AG04449 (cell line): Measurements from ENCODE around the gene FILIP1L.

Experiments used
- CTCF ChIA-PET: fragments of 350-600 bp; formaldehyde crosslinking; extraction: SDS; loops from one replicate; lab custom pipeline; 2021; ENCODE audit warnings: antibody characterized with exemption; lab: Yijun Ruan, JAX
- POLR2A ChIA-PET: fragments of 400-600, 350-600 bp; formaldehyde crosslinking; extraction: SDS; loops from one replicate; lab custom pipeline; 2020; ENCODE audit warnings: antibody characterized with exemption, inconsistent platforms; lab: Yijun Ruan, JAX
- DNase-seq: peaks from one replicate; pipeline ENCODE4 v3.0.0-alpha.2; 2010; ENCODE audit warnings: low read depth, low spot score
- H3K4me3 ChIP-seq: 2 replicates; pipeline ENCODE4 v1.5.1; 2011; ENCODE audit warnings: low read depth, mild to moderate bottlenecking, control low read depth, low read length
- TF ChIP-seq, protein P1 (sequence below): IDR thresholded peaks from one replicate; pipeline ENCODE4 v1.5.1; 2011; ENCODE audit warnings: mild to moderate bottlenecking, moderate library complexity, low read length, control low read depth, inconsistent platforms; ENCODE audit not compliant: insufficient read depth; ENCODE audit errors: missing control alignments

FILIP1L gene

GRCh38 chr3:99850608-99851007 is 263.7 kb downstream of the FILIP1L start:
- ChIA-PET CTCF (interaction anchor here (0.7 to 2.3 kb wide), 7 partner anchors 9 to 407 kb away, joined by 3 to 15 read pairs (median 5); no protein-coding TSS in a partner anchor), POLR2A (no interaction called here)
- DNase-seq, result no peak
- TF ChIP-seq, protein P1, sequence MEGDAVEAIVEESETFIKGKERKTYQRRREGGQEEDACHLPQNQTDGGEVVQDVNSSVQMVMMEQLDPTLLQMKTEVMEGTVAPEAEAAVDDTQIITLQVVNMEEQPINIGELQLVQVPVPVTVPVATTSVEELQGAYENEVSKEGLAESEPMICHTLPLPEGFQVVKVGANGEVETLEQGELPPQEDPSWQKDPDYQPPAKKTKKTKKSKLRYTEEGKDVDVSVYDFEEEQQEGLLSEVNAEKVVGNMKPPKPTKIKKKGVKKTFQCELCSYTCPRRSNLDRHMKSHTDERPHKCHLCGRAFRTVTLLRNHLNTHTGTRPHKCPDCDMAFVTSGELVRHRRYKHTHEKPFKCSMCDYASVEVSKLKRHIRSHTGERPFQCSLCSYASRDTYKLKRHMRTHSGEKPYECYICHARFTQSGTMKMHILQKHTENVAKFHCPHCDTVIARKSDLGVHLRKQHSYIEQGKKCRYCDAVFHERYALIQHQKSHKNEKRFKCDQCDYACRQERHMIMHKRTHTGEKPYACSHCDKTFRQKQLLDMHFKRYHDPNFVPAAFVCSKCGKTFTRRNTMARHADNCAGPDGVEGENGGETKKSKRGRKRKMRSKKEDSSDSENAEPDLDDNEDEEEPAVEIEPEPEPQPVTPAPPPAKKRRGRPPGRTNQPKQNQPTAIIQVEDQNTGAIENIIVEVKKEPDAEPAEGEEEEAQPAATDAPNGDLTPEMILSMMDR, result no peak
- no peak overlapping the region for H3K4me3 ChIP-seq

GRCh38 chr3:99848433-99848832 is 265.9 kb downstream of the FILIP1L start:
- TF ChIP-seq, protein P1, result no peak
- ChIA-PET POLR2A (no interaction called here), CTCF (interaction anchor here (1.1 to 2.5 kb wide), 3 partner anchors 17 to 406 kb away, joined by 3 to 9 read pairs (median 4); no protein-coding TSS in a partner anchor)
- DNase-seq, result no peak
- H3K4me3 ChIP-seq, result no peak overlapping the region

DNA sequence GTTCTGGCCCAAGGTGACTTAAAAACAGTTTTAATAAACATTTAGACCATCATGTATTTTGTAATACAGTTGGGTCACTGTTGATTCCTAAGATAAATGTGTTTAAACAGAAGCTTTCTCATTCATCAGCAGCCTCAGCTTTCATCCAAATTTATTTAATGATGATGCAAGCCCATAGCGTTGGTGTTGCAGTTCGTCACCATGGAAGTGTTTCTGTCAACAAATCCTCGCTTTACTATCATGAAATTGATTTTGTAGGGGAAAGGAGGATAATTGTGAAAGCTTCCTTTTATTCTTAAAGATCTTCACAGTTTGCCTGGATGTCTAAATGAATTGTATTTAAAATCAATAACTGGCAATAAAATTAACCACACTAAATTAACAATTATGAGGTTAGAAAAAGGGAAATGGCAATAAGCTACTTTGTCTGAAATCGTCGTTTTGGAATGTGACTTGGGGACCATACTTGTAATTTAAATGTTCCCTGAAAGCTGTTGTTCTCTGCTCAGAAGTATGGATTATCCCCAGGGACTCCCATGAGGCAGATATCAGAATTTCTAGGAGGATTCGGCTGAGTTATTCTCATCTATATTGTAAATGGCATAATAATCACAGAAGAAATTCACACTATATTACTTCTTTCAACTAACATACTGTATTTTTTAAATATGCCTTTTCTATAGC is 267.7 kb downstream of the FILIP1L start:
- TF ChIP-seq, protein P1, result no peak
- no peak overlapping the region for H3K4me3 ChIP-seq
- ChIA-PET POLR2A (interaction anchor here (0.6 to 0.7 kb wide), 3 partner anchors 79 to 602 kb away, joined by 4 to 5 read pairs (median 5); no protein-coding TSS in a partner anchor), CTCF (interaction anchor here (0.7 to 2.5 kb wide), 10 partner anchors 9 to 408 kb away, joined by 3 to 16 read pairs (median 4); no protein-coding TSS in a partner anchor)
- DNase-seq, result no peak

DNA sequence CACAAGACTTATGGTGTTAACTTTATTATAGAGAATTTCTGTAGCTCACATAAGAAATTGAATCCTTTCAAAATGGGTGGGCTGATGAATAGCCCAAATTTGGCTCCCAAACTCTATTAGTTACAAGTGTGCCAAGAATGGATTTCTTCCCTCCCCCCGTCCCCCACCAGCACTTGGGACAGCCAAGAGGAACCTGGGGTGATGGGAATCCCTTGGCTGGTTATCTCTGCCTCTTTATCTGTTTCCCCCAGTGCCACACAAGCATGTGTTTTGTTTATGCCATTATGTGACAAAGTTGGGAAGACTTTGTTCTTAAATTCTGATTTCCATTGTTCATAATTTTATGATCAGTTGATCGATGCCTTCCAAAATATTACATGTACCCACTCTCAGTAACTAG is 268.3 kb downstream of the FILIP1L start:
- ChIA-PET POLR2A (interaction anchor here (0.7 kb wide), 1 partner anchor 187 kb away, joined by 4 read pairs; no protein-coding TSS in a partner anchor), CTCF (interaction anchor here (0.7 to 2.1 kb wide), 6 partner anchors 9 to 409 kb away, joined by 3 to 16 read pairs (median 4); no protein-coding TSS in a partner anchor)
- TF ChIP-seq, protein P1, result no peak
- no peak overlapping the region for H3K4me3 ChIP-seq
- DNase-seq, result no peak

DNA sequence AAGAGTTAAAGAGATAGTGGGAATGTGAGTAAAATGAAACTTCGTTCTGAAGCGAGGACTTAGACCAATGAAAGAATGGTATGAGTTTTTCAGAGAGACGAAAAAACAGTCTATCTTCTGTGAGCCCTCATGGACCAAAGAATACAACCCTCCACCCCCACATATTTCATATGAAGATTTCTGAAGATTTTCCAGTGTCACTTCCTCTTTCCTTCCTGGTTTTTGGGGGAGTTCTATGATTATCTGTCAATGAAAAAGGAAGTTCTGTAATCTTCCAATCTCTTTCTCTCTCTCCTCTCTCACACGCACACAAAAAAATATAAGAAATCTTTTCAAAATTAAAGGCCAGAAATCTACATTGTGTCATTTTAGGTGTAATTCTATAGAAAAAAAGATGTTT is 269.0 kb downstream of the FILIP1L start:
- H3K4me3 ChIP-seq, result no peak overlapping the region
- ChIA-PET POLR2A (no interaction called here), CTCF (interaction anchor here (1.3 to 2.6 kb wide), 6 partner anchors 8 to 422 kb away, joined by 5 to 45 read pairs (median 15); no protein-coding TSS in a partner anchor)
- no peak for DNase-seq
- TF ChIP-seq, protein P1, result no peak
